Measurements from ENCODE around the gene ALDH1L2.

- TF ChIP-seq CTCF (IDR thresholded peaks at IDR 0.05) (no peak), POLR2A (IDR thresholded peaks at IDR 0.05) (no peak)
Observed at GRCh38 chr12:105014603-105015002, 69.7 kb downstream of the ALDH1L2 start.
